HCT116 (cell line): ENCODE data around the gene RELB. TPM values are rescaled to one million over a fixed set of nuclear protein-coding genes. Genes with fewer than 3 reads are reported as not detected.

ENCODE experiments used
- ATF3 ChIP-seq: IDR thresholded peaks from 2 replicates; pipeline ENCODE4 v1.6.1; 2012
- CEBPB ChIP-seq: IDR thresholded peaks from 2 replicates; pipeline ENCODE4 v1.6.1; 2012; ENCODE audit warnings: low read depth
- CTCF ChIP-seq, 3 experiments: fragments of 200-600 bp in 1 of 3; sonication (generic) in 1 of 3; IDR thresholded peaks in 2 of 3; conservative IDR thresholded peaks in 1 of 3; 2 replicates each; pipeline ENCODE4 v1.5.1; 2012 to 2017; ENCODE audit warnings: low read depth in 2 of 3, low read length in 2 of 3, antibody characterized with exemption in 1 of 3, borderline replicate concordance in 1 of 3, control low read depth in 1 of 3, mild to moderate bottlenecking in 1 of 3, mixed read lengths in 1 of 3, mixed run types in 1 of 3, moderate library complexity in 1 of 3; ENCODE audit not compliant: insufficient read depth in 1 of 3
- EGR1 ChIP-seq: IDR thresholded peaks from 2 replicates; pipeline ENCODE4 v1.6.1; 2012; ENCODE audit warnings: low read depth
- EZH2phosphoT487 ChIP-seq: fragments of 200-600 bp; IDR thresholded peaks from 2 replicates; pipeline ENCODE4 v1.6.1; 2018; ENCODE audit warnings: antibody characterized with exemption, borderline replicate concordance
- JUND ChIP-seq: IDR thresholded peaks from 2 replicates; pipeline ENCODE4 v1.6.1; 2012
- POLR2AphosphoS5 ChIP-seq: IDR thresholded peaks from 2 replicates; pipeline ENCODE4 v1.6.1; 2011; ENCODE audit warnings: mild to moderate bottlenecking, low read depth, low read length, moderate library complexity
- REST ChIP-seq: IDR thresholded peaks from 2 replicates; pipeline ENCODE4 v1.6.1; 2012; ENCODE audit warnings: low read depth
- SIN3A ChIP-seq: IDR thresholded peaks from 2 replicates; pipeline ENCODE4 v1.6.1; 2012; ENCODE audit warnings: low read depth
- SRF ChIP-seq: IDR thresholded peaks from 2 replicates; pipeline ENCODE4 v1.6.1; 2012; ENCODE audit warnings: low read depth
- TCF7L2 ChIP-seq: IDR thresholded peaks from 2 replicates; pipeline ENCODE4 v1.7.0; 2011; ENCODE audit warnings: borderline replicate concordance, inconsistent platforms; ENCODE audit not compliant: insufficient read depth, insufficient read length; ENCODE audit errors: extremely low read depth
- YY1 ChIP-seq: IDR thresholded peaks from 2 replicates; pipeline ENCODE4 v1.6.1; 2011; ENCODE audit warnings: low read length, low read depth, moderate library complexity, mild to moderate bottlenecking; ENCODE audit not compliant: insufficient replicate concordance; ENCODE audit errors: extremely low read depth
- ZFX ChIP-seq: fragments of 450-650 bp; IDR thresholded peaks from 2 replicates; pipeline ENCODE4 v1.6.1; 2017
- total RNA-seq: library from RNA; stranded (reverse); gene quantifications from one replicate; pipeline ENCODE4 v1.2.1, GENCODE V29; 2021; ENCODE audit not compliant: unreplicated experiment

RELB gene
- total RNA-seq, 1 experiment from 2014 or later: 12.9 TPM

- TF ChIP-seq CTCF (IDR thresholded peaks at IDR 0.05 in 2 of 3, conservative IDR thresholded peaks at IDR 0.05 in 1 of 3; ENCODE audit: borderline replicate concordance in 1 of 3, insufficient read depth in 1 of 3, low read depth in 2 of 3, low read length in 2 of 3): no peak
- no peak for TF ChIP-seq CEBPB
- no peak for TF ChIP-seq TCF7L2
- TF ChIP-seq EZH2phosphoT487: no peak
- no peak for TF ChIP-seq REST
- TF ChIP-seq SRF: no peak
- peak; percentile 65 for TF ChIP-seq EGR1
- no peak for TF ChIP-seq SIN3A
- TF ChIP-seq ATF3: no peak
- TF ChIP-seq ZFX: peak; percentile 94
- peak; percentile 47 for TF ChIP-seq YY1
- no peak for TF ChIP-seq JUND
- peak; percentile 85 for TF ChIP-seq POLR2AphosphoS5
Observed at GRCh38 chr19:45038931-45039893, 37.9 kb downstream of the RELB start, which contains the start of gene CLASRP (continued).
